ENCODE measurements around the gene SOX2.

The SOX2 gene

GRCh38 chr3:181722766-181723425 lies 11.2 kb downstream of the SOX2 start:
- DNase-seq (ENCODE audit: low read depth in 2 of 2) = no peak

GRCh38 chr3:181723625-181724191 lies 12.0 kb downstream of the SOX2 start:
- no peak for DNase-seq (ENCODE audit: low read depth in 2 of 2)

GRCh38 chr3:181724192-181724965 lies 12.7 kb downstream of the SOX2 start:
- DNase-seq (ENCODE audit: low read depth in 2 of 2) = no peak

- DNase-seq (ENCODE audit: low read depth in 2 of 2) = no peak
Measured at GRCh38 chr3:181725131-181725731, 13.5 kb downstream of the SOX2 start.

- DNase-seq (ENCODE audit: low read depth in 2 of 2) = no peak
Measured at GRCh38 chr3:181725830-181726229, 14.1 kb downstream of the SOX2 start.

- DNase-seq (ENCODE audit: low read depth in 2 of 2) = no peak
Measured at GRCh38 chr3:181726351-181727330, 14.9 kb downstream of the SOX2 start.

GRCh38 chr3:181727341-181728032 lies 15.8 kb downstream of the SOX2 start:
- no peak for DNase-seq (ENCODE audit: low read depth in 2 of 2)

- DNase-seq (ENCODE audit: low read depth in 2 of 2) = no peak
Measured at GRCh38 chr3:181728470-181729340, 17.0 kb downstream of the SOX2 start.

- DNase-seq (ENCODE audit: low read depth in 2 of 2) = no peak
Measured at GRCh38 chr3:181729341-181729869, 17.7 kb downstream of the SOX2 start.

- DNase-seq (ENCODE audit: low read depth in 2 of 2) = no peak
Measured at GRCh38 chr3:181730316-181730715, 18.6 kb downstream of the SOX2 start.

GRCh38 chr3:181730934-181731333 lies 19.2 kb downstream of the SOX2 start:
- DNase-seq (ENCODE audit: low read depth in 2 of 2) = no peak

GRCh38 chr3:181735911-181736310 lies 24.2 kb downstream of the SOX2 start:
- DNase-seq (ENCODE audit: low read depth in 2 of 2) = no peak

- DNase-seq (ENCODE audit: low read depth in 2 of 2) = no peak
Measured at GRCh38 chr3:181738551-181738950, 26.8 kb downstream of the SOX2 start.

- DNase-seq (ENCODE audit: low read depth in 2 of 2) = no peak
Measured at GRCh38 chr3:181739628-181740027, 27.9 kb downstream of the SOX2 start.

GRCh38 chr3:181741417-181741816 lies 29.7 kb downstream of the SOX2 start:
- DNase-seq (ENCODE audit: low read depth in 2 of 2) = no peak

- no peak for DNase-seq (ENCODE audit: low read depth in 2 of 2)
Measured at GRCh38 chr3:181752202-181752671, 40.5 kb downstream of the SOX2 start.

GRCh38 chr3:181753391-181753790 lies 41.7 kb downstream of the SOX2 start:
- no peak for DNase-seq (ENCODE audit: low read depth in 2 of 2)

- no peak for DNase-seq (ENCODE audit: low read depth in 2 of 2)
Measured at GRCh38 chr3:181755959-181756358, 44.2 kb downstream of the SOX2 start.

- DNase-seq (ENCODE audit: low read depth in 2 of 2) = no peak
Measured at GRCh38 chr3:181756645-181757297, 45.0 kb downstream of the SOX2 start.

Data from activated CD8-positive, alpha-beta memory T cell treated with anti-CD3 and anti-CD28 coated beads for 4 hours (primary cell).